Keratinocyte (primary cell): ENCODE results near the gene MEF2A. TPM values are rescaled to one million over a fixed set of nuclear protein-coding genes. Genes with fewer than 3 reads are reported as not detected.

ENCODE experiments used
- DNase-seq: peaks from one replicate; pipeline ENCODE4 v3.0.0-alpha.2; 2011; ENCODE audit warnings: low read depth, missing footprints, low spot score
- FAIRE-seq: peaks from 2 replicates; lab custom pipeline; 2011; peaks lifted over from hg19 to GRCh38; lab: Jason Lieb, UNC
- H2AFZ ChIP-seq: 2 replicates; pipeline ENCODE4 v1.6.0; 2012; ENCODE audit warnings: low read length, control low read depth, inconsistent platforms; ENCODE audit not compliant: control insufficient read depth
- H3K27ac ChIP-seq: 2 replicates; pipeline ENCODE4 v1.5.1; 2011; ENCODE audit warnings: low read length; ENCODE audit not compliant: control insufficient read depth, insufficient read depth
- H3K27me3 ChIP-seq: 3 replicates; pipeline ENCODE4 v1.6.0; 2011; ENCODE audit warnings: low read length; ENCODE audit not compliant: control insufficient read depth, insufficient read depth; ENCODE audit errors: extremely low read depth
- H3K36me3 ChIP-seq, 2 experiments: 2 replicates in 1 of 2; 3 replicates in 1 of 2; pipeline ENCODE4 v1.5.1; 2011; ENCODE audit warnings: low read length in 2 of 2, mild to moderate bottlenecking in 1 of 2; ENCODE audit not compliant: control insufficient read depth in 2 of 2, insufficient read depth in 2 of 2; ENCODE audit errors: extremely low read depth in 1 of 2
- H3K4me1 ChIP-seq: 3 replicates; pipeline ENCODE4 v1.5.1; 2011; ENCODE audit warnings: low read length; ENCODE audit not compliant: control insufficient read depth, insufficient read depth; ENCODE audit errors: extremely low read depth
- H3K4me2 ChIP-seq: 3 replicates; pipeline ENCODE4 v1.6.0; 2011; ENCODE audit warnings: low read depth, low read length; ENCODE audit not compliant: control insufficient read depth, insufficient read depth; ENCODE audit errors: extremely low read depth
- H3K4me3 ChIP-seq, 3 experiments: fragments of 200-600 bp in 1 of 3; sonication (generic) in 1 of 3; 2 replicates in 2 of 3; 3 replicates in 1 of 3; pipeline ENCODE4 v1.5.1; 2011 to 2016; ENCODE audit warnings: low read length in 3 of 3, mild to moderate bottlenecking in 3 of 3, control low read depth in 2 of 3, inconsistent platforms in 1 of 3, low read depth in 1 of 3, mixed read lengths in 1 of 3, mixed run types in 1 of 3, moderate library complexity in 1 of 3; ENCODE audit not compliant: control insufficient read depth in 2 of 3, insufficient read depth in 2 of 3; ENCODE audit errors: extremely low read depth in 1 of 3
- H3K79me2 ChIP-seq: 2 replicates; pipeline ENCODE4 v1.6.0; 2012; ENCODE audit warnings: low read length; ENCODE audit not compliant: control insufficient read depth, insufficient read depth
- H3K9ac ChIP-seq: 3 replicates; pipeline ENCODE4 v1.6.0; 2011; ENCODE audit warnings: low read length; ENCODE audit not compliant: control insufficient read depth, insufficient read depth; ENCODE audit errors: extremely low read depth
- H3K9me1 ChIP-seq: 3 replicates; pipeline ENCODE4 v1.6.0; 2011; ENCODE audit warnings: low read length; ENCODE audit not compliant: control insufficient read depth, insufficient read depth; ENCODE audit errors: extremely low read depth
- H3K9me3 ChIP-seq: 2 replicates; pipeline ENCODE4 v1.5.1; 2012; ENCODE audit warnings: low read depth, low read length; ENCODE audit not compliant: control insufficient read depth
- H4K20me1 ChIP-seq: 3 replicates; pipeline ENCODE4 v1.6.0; 2011; ENCODE audit warnings: low read length; ENCODE audit not compliant: control insufficient read depth, insufficient read depth; ENCODE audit errors: extremely low read depth
- EZH2 ChIP-seq: IDR thresholded peaks from one replicate; pipeline ENCODE4 v1.6.1; 2012; ENCODE audit warnings: inconsistent platforms, mild to moderate bottlenecking, low read length, moderate library complexity
- dilution Hi-C: fragments of 300-500 bp; cut with MboI; formaldehyde crosslinking; loops from one replicate; pipeline ENCODE4 v1.7.0; 2020; ENCODE audit warnings: low sequenced_read_pairs; ENCODE audit not compliant: extremely low pct_ligation_motif_present
- polyA plus RNA-seq, 5 experiments: library from polyadenylated mRNA; depleted of rRNA in 3 of 5; stranded (reverse) in 3 of 5; stranded (forward) in 1 of 5; unstranded in 1 of 5; fragments of >200 nt; gene quantifications; 1 replicate in 1 of 5; 2 replicates in 3 of 5; 3 replicates in 1 of 5; pipeline versions ENCODE4 v1.2.1 to v1.2.3, GENCODE V29; 2011 to 2012; ENCODE audit warnings: missing spikeins in 2 of 5, low read depth in 1 of 5, low replicate concordance in 1 of 5
- TF ChIP-seq, protein P1 (sequence below), 3 experiments: IDR thresholded peaks in 1 of 3; conservative IDR thresholded peaks in 1 of 3; optimal IDR thresholded peaks in 1 of 3; 2 replicates in 2 of 3; 3 replicates in 1 of 3; pipeline versions ENCODE3 to v1.5.1; 2011; ENCODE audit warnings: low read length in 3 of 3, mild to moderate bottlenecking in 3 of 3, moderate library complexity in 2 of 3, control low read depth in 1 of 3, inconsistent platforms in 1 of 3; ENCODE audit not compliant: insufficient read depth in 2 of 3; ENCODE audit errors: extremely low read depth in 1 of 3

Gene MEF2A
- polyA plus RNA-seq, 1 donor (not counting 4 experiments of a cell fraction or from before 2014, with no cell fraction given) = 27.4 TPM

GRCh38 chr15:99582508-99582960 lies 16.8 kb downstream of the MEF2A start:
- DNase-seq = no peak
- dilution Hi-C loops = no loop called here
- H4K20me1 ChIP-seq = no peaks in the 10 kb centered on the region

GRCh38 chr15:99584081-99584600 lies 18.4 kb downstream of the MEF2A start:
- DNase-seq = no peak
- H3K4me2 ChIP-seq = no peak overlapping the region
- H3K9ac ChIP-seq = no peak overlapping the region
- H3K4me1 ChIP-seq = peaks cover 5% of the 10 kb centered on the region
- no peaks in the 10 kb centered on the region for H3K36me3 ChIP-seq
- peaks cover 79% of the 10 kb centered on the region for H3K79me2 ChIP-seq
- H2AFZ ChIP-seq = no peak overlapping the region
- no peak overlapping the region for H3K4me3 ChIP-seq
- TF ChIP-seq, protein P1, sequence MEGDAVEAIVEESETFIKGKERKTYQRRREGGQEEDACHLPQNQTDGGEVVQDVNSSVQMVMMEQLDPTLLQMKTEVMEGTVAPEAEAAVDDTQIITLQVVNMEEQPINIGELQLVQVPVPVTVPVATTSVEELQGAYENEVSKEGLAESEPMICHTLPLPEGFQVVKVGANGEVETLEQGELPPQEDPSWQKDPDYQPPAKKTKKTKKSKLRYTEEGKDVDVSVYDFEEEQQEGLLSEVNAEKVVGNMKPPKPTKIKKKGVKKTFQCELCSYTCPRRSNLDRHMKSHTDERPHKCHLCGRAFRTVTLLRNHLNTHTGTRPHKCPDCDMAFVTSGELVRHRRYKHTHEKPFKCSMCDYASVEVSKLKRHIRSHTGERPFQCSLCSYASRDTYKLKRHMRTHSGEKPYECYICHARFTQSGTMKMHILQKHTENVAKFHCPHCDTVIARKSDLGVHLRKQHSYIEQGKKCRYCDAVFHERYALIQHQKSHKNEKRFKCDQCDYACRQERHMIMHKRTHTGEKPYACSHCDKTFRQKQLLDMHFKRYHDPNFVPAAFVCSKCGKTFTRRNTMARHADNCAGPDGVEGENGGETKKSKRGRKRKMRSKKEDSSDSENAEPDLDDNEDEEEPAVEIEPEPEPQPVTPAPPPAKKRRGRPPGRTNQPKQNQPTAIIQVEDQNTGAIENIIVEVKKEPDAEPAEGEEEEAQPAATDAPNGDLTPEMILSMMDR (optimal IDR thresholded peaks at IDR 0.05 in 1 of 3, IDR thresholded peaks at IDR 0.05 in 1 of 3, conservative IDR thresholded peaks at IDR 0.05 in 1 of 3; ENCODE audit: extremely low read depth in 1 of 3, insufficient read depth in 2 of 3, low read length in 3 of 3) = no peak
- TF ChIP-seq EZH2 = no peak
- peak; percentile 9 for FAIRE-seq
- H3K9me3 ChIP-seq = no peaks in the 10 kb centered on the region
- dilution Hi-C loops = no loop called here
- no peak overlapping the region for H3K27ac ChIP-seq
- H4K20me1 ChIP-seq = no peaks in the 10 kb centered on the region
- H3K9me1 ChIP-seq = no peaks in the 10 kb centered on the region
- H3K27me3 ChIP-seq = no peaks in the 10 kb centered on the region

More at GRCh38 chr15:99582508-99582960, 16.8 kb downstream of the MEF2A start:
- Histone ChIP-seq H3K36me3 (no peaks in the 10 kb centered on the region), H3K9me1 (no peaks in the 10 kb centered on the region), H3K79me2 (peaks cover 79% of the 10 kb centered on the region), H3K9me3 (no peaks in the 10 kb centered on the region), H3K4me1 (peaks cover 11% of the 10 kb centered on the region), H3K9ac (no peak overlapping the region), H2AFZ (no peak overlapping the region), H3K27me3 (no peaks in the 10 kb centered on the region), H3K4me3 (no peak overlapping the region), H3K27ac (no peak overlapping the region), H3K4me2 (no peak overlapping the region)
- no peak for FAIRE-seq
- TF ChIP-seq EZH2 = no peak
- TF ChIP-seq, protein P1 (optimal IDR thresholded peaks at IDR 0.05 in 1 of 3, IDR thresholded peaks at IDR 0.05 in 1 of 3, conservative IDR thresholded peaks at IDR 0.05 in 1 of 3; ENCODE audit: extremely low read depth in 1 of 3, insufficient read depth in 2 of 3, low read length in 3 of 3) = no peak
